Spleen (tissue), 11 donors: Measurements from ENCODE around the gene HOXD13. TPM values are rescaled to one million over a fixed set of nuclear protein-coding genes. Genes with fewer than 3 reads are reported as not detected.

ENCODE experiments used
- DNase-seq: peaks from one replicate; pipeline ENCODE4 v3.0.0-alpha.2; 2020
- H3K27ac ChIP-seq, 8 donors: fragments of 200-600 bp; sonication (generic) in 7 of 8; 1 replicate in 4 of 8; 2 replicates in 4 of 8; pipeline versions ENCODE4 v1.5.0 to v1.8.0; 2016 to 2021; ENCODE audit warnings: inconsistent platforms in 4 of 8, mild to moderate bottlenecking in 4 of 8, moderate library complexity in 1 of 8
- H3K27me3 ChIP-seq, 7 donors: fragments of 200-600 bp; sonication (generic) in 6 of 7; replicated peaks in 1 of 7; 1 replicate in 4 of 7; 2 replicates in 3 of 7; pipeline versions ENCODE4 v1.5.0 to v1.8.0; 2016 to 2021; ENCODE audit warnings: inconsistent platforms in 3 of 7, mild to moderate bottlenecking in 1 of 7
- H3K36me3 ChIP-seq, 6 donors: fragments of 200-600 bp; sonication (generic) in 5 of 6; 1 replicate in 4 of 6; 2 replicates in 2 of 6; pipeline versions ENCODE4 v1.5.0 to v1.8.0; 2016 to 2021; ENCODE audit warnings: inconsistent platforms in 2 of 6
- H3K4me1 ChIP-seq, 6 donors: fragments of 200-600 bp; sonication (generic) in 5 of 6; 1 replicate in 3 of 6; 2 replicates in 3 of 6; pipeline versions ENCODE4 v1.5.0 to v1.8.0; 2016 to 2021; ENCODE audit warnings: inconsistent platforms in 3 of 6
- H3K4me3 ChIP-seq, 8 donors: fragments of 200-600 bp; sonication (generic) in 7 of 8; 1 replicate in 4 of 8; 2 replicates in 4 of 8; pipeline versions ENCODE4 v1.5.0 to v1.8.0; 2016 to 2021; ENCODE audit warnings: inconsistent platforms in 4 of 8, mild to moderate bottlenecking in 4 of 8, moderate library complexity in 2 of 8
- H3K9me3 ChIP-seq, 8 donors: fragments of 200-600 bp; sonication (generic) in 7 of 8; 1 replicate in 4 of 8; 2 replicates in 4 of 8; pipeline versions ENCODE4 v1.5.0 to v1.8.0; 2016 to 2021; ENCODE audit warnings: inconsistent platforms in 4 of 8
- CTCF ChIP-seq, 11 experiments: fragments of 200-600 bp in 7 of 11; fragments of 450-650 bp in 4 of 11; sonication (generic) in 4 of 11; IDR thresholded peaks in 8 of 11; conservative IDR thresholded peaks in 3 of 11; 1 replicate in 7 of 11; 2 replicates in 4 of 11; pipeline versions ENCODE4 v1.4.0 to v1.8.0; 2016 to 2021; ENCODE audit warnings: antibody characterized with exemption in 11 of 11, inconsistent platforms in 4 of 11, mild to moderate bottlenecking in 1 of 11
- POLR2A ChIP-seq, 3 donors: fragments of 450-650 bp; IDR thresholded peaks; one replicate each; pipeline ENCODE4 v1.5.1; 2017; ENCODE audit warnings: antibody characterized with exemption in 3 of 3, mild to moderate bottlenecking in 1 of 3
- POLR2AphosphoS5 ChIP-seq, 3 donors: sonication (generic); formaldehyde crosslinking; IDR thresholded peaks; one replicate each; pipeline ENCODE4 v1.5.1; 2017; ENCODE audit warnings: antibody characterized with exemption in 3 of 3
- WGBS, 5 donors: extraction: QIAGEN DNeasy Blood & Tissue Kit in 3 of 5; methylation state at CpG; one replicate each; pipeline versions ENCODE4 v1.1.5 to v1.1.7; 2013 to 2018; 5-methylcytosine and 5-hydroxymethylcytosine counted together
- intact Hi-C: fragments of 100-400 bp; cut with DNase I; formaldehyde crosslinking; loops from one replicate; pipeline ENCODE4 v1.15.0; 2023; ENCODE audit warnings: low total_unique reads
- polyA plus RNA-seq, 3 donors: library from polyadenylated mRNA; stranded (reverse); fragments of 200-250 nt; gene quantifications; one replicate each; pipeline ENCODE4 v1.2.1, GENCODE V29; 2013
- total RNA-seq, 7 donors: library from RNA; depleted of rRNA in 3 of 7; stranded (reverse); fragments of >200 nt in 3 of 7; fragmentation: NEBNext Ultra II Directional in 4 of 7; extraction: Animal tissue kit (Norgen Biotek cat#: 25700) in 4 of 7; gene quantifications; one replicate each; pipeline versions ENCODE4 v1.1.0 to v1.2.1, GENCODE V29; 2016 to 2021
- donor health status: healthy with polysubstance abuse.
- donor health status: DM: no; HTN: no; CAD: no; lungs with moderate emphysema.
- donor health status: DM: no; HTN: no; CAD: no.
- donor health status: Bipolar disorder and iron deficiency.
- donor health status: healthy.
- donor health status: DM: no; HTN: no; CAD: no.
- donor health status: DM: yes; HTN: yes; CAD: no.

Gene HOXD13
- total and polyA plus RNA-seq, 10 donors, result not detected

- no peak for TF ChIP-seq POLR2A (IDR thresholded peaks at IDR 0.05)
- peak in 1 of 3 donors; percentile 28 for TF ChIP-seq POLR2AphosphoS5 (IDR thresholded peaks at IDR 0.05)
- no peak for TF ChIP-seq CTCF (IDR thresholded peaks at IDR 0.05 in 8 of 11, conservative IDR thresholded peaks at IDR 0.05 in 3 of 11)
- intact Hi-C loops, result no loop called here
- no peak for DNase-seq
- Histone ChIP-seq H3K36me3 (peaks cover 0 to 3% (median 0%) of the 10 kb centered on the region in 6 donors), H3K27ac (no peak overlapping the region), H3K27me3 (peaks cover 33 to 100% (median 100%) of the 10 kb centered on the region in 7 donors), H3K9me3 (peaks cover 0 to 55% (median 4%) of the 10 kb centered on the region in 8 donors), H3K4me3 (peak overlapping the region in 1 of 8 donors; percentile 25), H3K4me1 (peaks cover 4 to 70% (median 40%) of the 10 kb centered on the region in 6 donors)
- WGBS, 5 donors, result 6 to 15% (median 11%) methylated on average over 63 to 66 of the region's 66 CpGs
Measured at GRCh38 chr2:176082824-176083751, 9.4 kb upstream of the HOXD13 start.

- 13 to 19% (median 17%) methylated on average over 27 of the region's 27 CpGs for WGBS, 5 donors
- H3K4me1 ChIP-seq, result peaks cover 4 to 77% (median 46%) of the 10 kb centered on the region in 6 donors
- intact Hi-C loops, result no loop called here
Measured at GRCh38 chr2:176083796-176084261, 8.7 kb upstream of the HOXD13 start, which contains the start of gene EVX2. Gene EVX2 (minus strand): TSS chr2:176083962. CDS start chr2:176083776, 186 bp downstream.

GRCh38 chr2:176084611-176085119, 7.9 kb upstream of the HOXD13 start:
- WGBS, 5 donors, result 3 to 9% (median 6%) methylated on average over 26 of the region's 26 CpGs
- Histone ChIP-seq H3K36me3 (peaks cover 0 to 3% (median 0%) of the 10 kb centered on the region in 6 donors), H3K27ac (no peak overlapping the region), H3K4me3 (no peak overlapping the region), H3K9me3 (peaks cover 0 to 47% (median 4%) of the 10 kb centered on the region in 8 donors), H3K27me3 (peaks cover 34 to 100% (median 100%) of the 10 kb centered on the region in 7 donors), H3K4me1 (peaks cover 4 to 69% (median 39%) of the 10 kb centered on the region in 6 donors)
- no peak for DNase-seq
- TF ChIP-seq CTCF (IDR thresholded peaks at IDR 0.05 in 8 of 11, conservative IDR thresholded peaks at IDR 0.05 in 3 of 11) (no peak), POLR2AphosphoS5 (IDR thresholded peaks at IDR 0.05) (no peak), POLR2A (IDR thresholded peaks at IDR 0.05) (no peak)
- intact Hi-C loops, result loop anchor here (5.0 kb wide), 1 partner anchor 717 kb away; no protein-coding TSS in a partner anchor

More at GRCh38 chr2:176083796-176084261, 8.7 kb upstream of the HOXD13 start, which contains the start of gene EVX2:
- peaks cover 33 to 100% (median 100%) of the 10 kb centered on the region in 7 donors for H3K27me3 ChIP-seq
- H3K9me3 ChIP-seq, result peaks cover 0 to 53% (median 4%) of the 10 kb centered on the region in 8 donors
- H3K36me3 ChIP-seq, result peaks cover 0 to 3% (median 0%) of the 10 kb centered on the region in 6 donors
- DNase-seq, result no peak
- peak within 1 kb of the TSS in 1 of 8 donors; percentile 25 for H3K4me3 ChIP-seq
- H3K27ac ChIP-seq, result no peak within 1 kb of the TSS
- TF ChIP-seq POLR2A (IDR thresholded peaks at IDR 0.05) (no peak), POLR2AphosphoS5 (IDR thresholded peaks at IDR 0.05) (no peak), CTCF (IDR thresholded peaks at IDR 0.05 in 8 of 11, conservative IDR thresholded peaks at IDR 0.05 in 3 of 11) (no peak)
